Measurements from ENCODE around the gene TCIRG1. TPM values are rescaled to one million over a fixed set of nuclear protein-coding genes. Genes with fewer than 3 reads are reported as not detected.

TCIRG1 gene
- total and polyA plus RNA-seq, 2 of the 13 experiments (the other 11 are each of a cell fraction or from before 2014, with no cell fraction given): 48.0 to 69.6 TPM

DNA sequence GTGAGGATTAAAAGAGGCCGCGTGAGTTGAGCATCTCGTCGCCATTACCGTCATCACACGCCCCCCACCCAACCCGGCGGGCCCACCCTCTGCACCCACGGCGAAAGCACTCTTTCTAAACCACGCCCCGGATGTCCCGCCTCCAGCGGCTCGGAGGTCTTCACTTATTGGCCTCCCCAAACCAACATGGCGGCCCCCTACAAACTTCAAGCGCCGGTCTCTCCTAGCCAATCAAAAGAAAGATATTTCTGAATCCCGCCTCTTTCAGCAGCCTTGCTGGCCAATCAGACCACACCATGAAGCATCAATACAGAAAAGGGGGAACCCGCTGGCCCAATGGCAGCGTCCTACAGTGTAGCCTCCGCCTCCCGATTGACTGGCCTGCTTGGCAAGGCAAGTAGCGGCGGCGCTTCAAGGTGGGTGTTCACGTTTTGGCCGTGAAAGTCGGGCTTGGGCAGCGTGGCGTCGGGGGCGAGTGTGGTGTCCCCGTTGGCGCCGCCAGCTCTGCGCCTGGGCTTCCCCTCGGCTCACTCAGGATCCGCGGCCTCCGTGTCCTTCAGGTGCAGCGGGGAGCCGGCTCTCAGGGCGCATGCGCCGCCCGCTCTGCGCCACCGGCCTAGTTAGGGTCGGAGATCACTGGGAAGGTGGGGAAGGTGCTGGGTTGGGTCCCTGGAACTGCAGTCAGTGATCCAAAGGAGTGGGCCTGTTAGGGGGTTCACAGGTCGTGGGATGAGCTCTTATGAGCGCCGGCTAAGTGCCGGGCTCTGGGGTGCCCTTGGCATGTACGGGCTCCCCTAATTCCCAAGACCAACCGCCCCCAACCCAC is 8.3 kb upstream of the TCIRG1 start, which contains the start of gene NDUFS8 (continued):
- TF ChIP-seq DNMT3B (CRISPR knock-in tag; conservative IDR thresholded peaks at IDR 0.05) (no peak), FOXC1 (CRISPR knock-in tag; IDR thresholded peaks at IDR 0.05; ENCODE audit: borderline replicate concordance) (peak; percentile 91), ZNF720 (CRISPR knock-in tag; IDR thresholded peaks at IDR 0.05) (no peak), EEA1 (CRISPR knock-in tag; IDR thresholded peaks at IDR 0.05; ENCODE audit: borderline replicate concordance) (no peak), ZNF556 (CRISPR knock-in tag; IDR thresholded peaks at IDR 0.05; ENCODE audit: borderline replicate concordance) (no peak), ZNF660 (CRISPR knock-in tag; IDR thresholded peaks at IDR 0.05; ENCODE audit: borderline replicate concordance, low read depth) (no peak), TBX2 (CRISPR knock-in tag; IDR thresholded peaks at IDR 0.05; ENCODE audit: borderline replicate concordance) (peak; percentile 60; the same call in 1 of the 2 replicates), SP140L (CRISPR knock-in tag; IDR thresholded peaks at IDR 0.05; ENCODE audit: borderline replicate concordance) (no peak), NCOA1 (CRISPR knock-in tag; IDR thresholded peaks at IDR 0.05) (0 out of 2 replicates have a peak, but pooled peaks have one; percentile 45), JARID2 (CRISPR knock-in tag; IDR thresholded peaks at IDR 0.05; ENCODE audit: insufficient replicate concordance) (peak; percentile 81), GTF2F1 (IDR thresholded peaks at IDR 0.05; ENCODE audit: low read length) (no peak), ZC3H4 (CRISPR knock-in tag; IDR thresholded peaks at IDR 0.05; ENCODE audit: borderline replicate concordance) (no peak), ZNF407 (CRISPR knock-in tag; IDR thresholded peaks at IDR 0.05; ENCODE audit: not compliant biosample characterization) (peak; percentile 77), ZBTB34 (CRISPR knock-in tag; IDR thresholded peaks at IDR 0.05) (no peak), HOXA5 (CRISPR knock-in tag; IDR thresholded peaks at IDR 0.05) (peak; percentile 78; the same call in 1 of the 2 replicates)
- TF ChIP-seq, protein P1, sequence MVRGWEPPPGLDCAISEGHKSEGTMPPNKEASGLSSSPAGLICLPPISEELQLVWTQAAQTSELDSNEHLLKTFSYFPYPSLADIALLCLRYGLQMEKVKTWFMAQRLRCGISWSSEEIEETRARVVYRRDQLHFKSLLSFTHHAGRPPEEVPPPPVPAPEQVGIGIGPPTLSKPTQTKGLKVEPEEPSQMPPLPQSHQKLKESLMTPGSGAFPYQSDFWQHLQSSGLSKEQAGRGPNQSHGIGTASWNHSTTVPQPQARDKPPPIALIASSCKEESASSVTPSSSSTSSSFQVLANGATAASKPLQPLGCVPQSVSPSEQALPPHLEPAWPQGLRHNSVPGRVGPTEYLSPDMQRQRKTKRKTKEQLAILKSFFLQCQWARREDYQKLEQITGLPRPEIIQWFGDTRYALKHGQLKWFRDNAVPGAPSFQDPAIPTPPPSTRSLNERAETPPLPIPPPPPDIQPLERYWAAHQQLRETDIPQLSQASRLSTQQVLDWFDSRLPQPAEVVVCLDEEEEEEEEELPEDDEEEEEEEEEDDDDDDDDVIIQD (CRISPR knock-in tag; IDR thresholded peaks at IDR 0.05; ENCODE audit: low read depth): no peak

All from HepG2 (cell line).